Nephron progenitor cell (in vitro differentiated cells): ENCODE measurements around the gene CDH10.

ENCODE experiments used
- DNase-seq: peaks from one replicate; pipeline ENCODE4 v3.0.0; 2021
- H3K27ac Mint-ChIP-seq: 2 replicates; pipeline ENCODE4 v1.8.0; 2021; ENCODE audit warnings: mild to moderate bottlenecking, moderate library complexity, mixed read lengths
- H3K27me3 Mint-ChIP-seq: 2 replicates; pipeline ENCODE4 v1.8.0; 2021; ENCODE audit warnings: mild to moderate bottlenecking, low read depth, mixed read lengths; ENCODE audit not compliant: poor library complexity
- H3K36me3 Mint-ChIP-seq: 2 replicates; pipeline ENCODE4 v1.8.0; 2021; ENCODE audit warnings: low read depth, mixed read lengths
- H3K4me1 Mint-ChIP-seq: 2 replicates; pipeline ENCODE4 v1.8.0; 2021; ENCODE audit warnings: mixed read lengths
- H3K4me3 Mint-ChIP-seq: 2 replicates; pipeline ENCODE4 v1.8.0; 2021; ENCODE audit warnings: mild to moderate bottlenecking, moderate library complexity, mixed read lengths
- H3K9me3 Mint-ChIP-seq: 2 replicates; pipeline ENCODE4 v1.8.0; 2021; ENCODE audit warnings: mild to moderate bottlenecking, moderate library complexity, mixed read lengths
- TF ChIP-seq, protein P1 (sequence below): fragments of 200-600 bp; sonication (generic); IDR thresholded peaks from 2 replicates; pipeline ENCODE4 v1.5.0; 2021; ENCODE audit warnings: antibody characterized with exemption

Gene CDH10

DNA sequence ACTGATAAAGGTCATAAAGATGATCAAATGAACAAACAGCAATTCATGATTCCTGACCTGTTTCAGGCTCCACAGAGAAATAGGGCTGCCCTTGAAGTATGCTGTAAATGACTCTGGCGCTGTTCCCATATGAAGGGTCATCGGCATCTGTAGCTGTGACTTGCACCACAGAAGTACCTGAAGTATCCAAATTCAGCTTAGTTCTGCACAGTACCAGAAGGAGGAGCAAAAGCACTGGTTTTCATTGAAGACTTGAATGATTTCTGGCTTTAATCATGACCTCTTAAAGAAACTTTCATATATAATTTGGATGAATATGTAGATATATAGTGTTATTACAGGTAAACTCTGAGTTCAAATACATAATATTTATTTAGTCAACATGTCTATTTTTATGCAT, 109.1 kb downstream of the CDH10 start:
- no peak overlapping the region for H3K4me3 Mint-ChIP-seq
- TF ChIP-seq, protein P1, sequence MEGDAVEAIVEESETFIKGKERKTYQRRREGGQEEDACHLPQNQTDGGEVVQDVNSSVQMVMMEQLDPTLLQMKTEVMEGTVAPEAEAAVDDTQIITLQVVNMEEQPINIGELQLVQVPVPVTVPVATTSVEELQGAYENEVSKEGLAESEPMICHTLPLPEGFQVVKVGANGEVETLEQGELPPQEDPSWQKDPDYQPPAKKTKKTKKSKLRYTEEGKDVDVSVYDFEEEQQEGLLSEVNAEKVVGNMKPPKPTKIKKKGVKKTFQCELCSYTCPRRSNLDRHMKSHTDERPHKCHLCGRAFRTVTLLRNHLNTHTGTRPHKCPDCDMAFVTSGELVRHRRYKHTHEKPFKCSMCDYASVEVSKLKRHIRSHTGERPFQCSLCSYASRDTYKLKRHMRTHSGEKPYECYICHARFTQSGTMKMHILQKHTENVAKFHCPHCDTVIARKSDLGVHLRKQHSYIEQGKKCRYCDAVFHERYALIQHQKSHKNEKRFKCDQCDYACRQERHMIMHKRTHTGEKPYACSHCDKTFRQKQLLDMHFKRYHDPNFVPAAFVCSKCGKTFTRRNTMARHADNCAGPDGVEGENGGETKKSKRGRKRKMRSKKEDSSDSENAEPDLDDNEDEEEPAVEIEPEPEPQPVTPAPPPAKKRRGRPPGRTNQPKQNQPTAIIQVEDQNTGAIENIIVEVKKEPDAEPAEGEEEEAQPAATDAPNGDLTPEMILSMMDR: no peak
- DNase-seq: no peak
- H3K36me3 Mint-ChIP-seq: no peaks in the 10 kb centered on the region
- H3K27ac Mint-ChIP-seq: no peak overlapping the region
- no peaks in the 10 kb centered on the region for H3K4me1 Mint-ChIP-seq
- H3K27me3 Mint-ChIP-seq: no peaks in the 10 kb centered on the region
- H3K9me3 Mint-ChIP-seq: no peaks in the 10 kb centered on the region

DNA sequence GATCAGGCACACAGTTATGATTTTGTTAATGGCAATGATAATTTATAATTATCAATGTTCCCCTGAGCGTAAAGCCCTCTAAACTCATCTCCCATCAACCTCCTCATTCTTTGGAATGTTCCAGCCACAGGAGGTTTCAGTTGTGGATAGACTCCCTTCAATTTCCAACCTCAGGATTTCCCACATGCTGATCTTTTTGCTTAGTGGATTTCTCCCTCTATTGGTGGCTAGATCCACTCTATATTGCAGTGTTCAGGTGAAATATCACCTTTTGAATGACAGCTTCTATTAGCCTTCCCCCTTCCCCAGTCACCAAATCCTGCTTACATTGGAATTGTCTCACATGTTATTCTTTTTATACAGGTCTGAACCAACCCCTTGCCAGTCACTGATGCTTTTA, 113.9 kb downstream of the CDH10 start:
- no peak overlapping the region for H3K27ac Mint-ChIP-seq
- no peaks in the 10 kb centered on the region for H3K9me3 Mint-ChIP-seq
- no peak for DNase-seq
- TF ChIP-seq, protein P1: no peak
- no peaks in the 10 kb centered on the region for H3K36me3 Mint-ChIP-seq
- no peak overlapping the region for H3K4me3 Mint-ChIP-seq
- no peaks in the 10 kb centered on the region for H3K27me3 Mint-ChIP-seq
- H3K4me1 Mint-ChIP-seq: no peaks in the 10 kb centered on the region

DNA sequence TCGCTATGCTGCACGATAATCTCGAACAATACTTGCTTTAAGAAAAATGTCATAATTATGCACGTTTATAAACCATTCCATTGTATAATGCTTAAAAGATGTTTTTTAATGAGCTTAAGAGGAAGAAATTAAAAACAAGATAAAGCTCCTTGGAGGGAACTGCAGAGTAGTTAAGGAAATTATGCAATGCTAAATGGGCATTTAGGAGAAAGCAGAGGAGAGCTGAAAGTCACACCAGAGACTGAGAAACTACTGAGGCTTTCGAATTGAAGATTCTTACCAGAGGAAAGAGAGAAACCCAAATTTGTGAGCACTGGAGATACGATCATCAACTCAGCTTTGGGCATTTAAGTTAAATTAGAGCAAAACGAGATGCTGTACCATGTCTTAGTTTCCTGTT, 119.4 kb downstream of the CDH10 start:
- Mint-ChIP-seq H3K27me3 (no peaks in the 10 kb centered on the region), H3K9me3 (no peaks in the 10 kb centered on the region), H3K4me3 (no peak overlapping the region), H3K4me1 (no peaks in the 10 kb centered on the region), H3K36me3 (no peaks in the 10 kb centered on the region), H3K27ac (peak overlapping the region; percentile 47)
- TF ChIP-seq, protein P1: no peak
- no peak for DNase-seq

DNA sequence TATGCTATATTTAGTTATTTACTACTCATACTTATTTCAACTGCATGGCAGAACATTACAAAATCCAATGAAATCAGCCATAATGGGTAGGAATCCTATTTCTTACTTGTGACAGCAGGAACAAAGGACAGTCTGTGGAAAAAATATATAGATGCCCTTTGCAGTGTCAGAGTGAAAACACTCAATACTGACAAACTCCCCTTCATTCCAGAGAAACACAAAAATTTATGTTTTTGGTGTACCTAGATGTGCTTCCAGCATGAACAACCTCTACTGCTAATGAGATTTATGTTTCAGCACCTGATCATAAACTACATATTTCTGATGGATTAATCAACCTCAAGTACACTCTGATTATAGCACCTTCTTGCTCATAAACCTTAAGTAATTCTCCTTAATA, 132.4 kb downstream of the CDH10 start:
- H3K27ac Mint-ChIP-seq: no peak overlapping the region
- peaks cover 3% of the 10 kb centered on the region for H3K27me3 Mint-ChIP-seq
- TF ChIP-seq, protein P1: no peak
- no peak for DNase-seq
- H3K36me3 Mint-ChIP-seq: no peaks in the 10 kb centered on the region
- H3K4me1 Mint-ChIP-seq: no peaks in the 10 kb centered on the region
- peaks cover 6% of the 10 kb centered on the region for H3K9me3 Mint-ChIP-seq
- no peak overlapping the region for H3K4me3 Mint-ChIP-seq

DNA sequence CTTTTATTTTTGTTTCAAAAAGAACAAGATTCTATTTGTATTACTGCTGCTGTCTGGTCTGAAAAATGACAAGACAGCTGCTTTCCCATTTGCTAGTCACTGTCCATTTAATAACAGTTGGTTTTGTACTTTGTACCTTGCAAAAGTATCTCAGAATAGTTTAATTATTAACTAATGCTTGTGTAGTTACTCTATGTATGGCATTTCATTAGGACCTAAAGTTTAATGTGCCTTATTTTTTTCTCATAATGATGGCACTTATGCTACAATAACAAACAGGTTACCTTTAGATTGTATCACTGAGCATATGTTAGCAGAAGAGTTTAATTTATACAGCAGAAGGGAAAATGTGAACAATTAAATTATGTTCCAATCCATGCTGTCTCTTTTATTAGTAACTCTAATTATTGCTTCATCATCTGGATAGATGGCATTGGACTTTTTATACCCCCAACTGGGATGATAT, 134.2 kb downstream of the CDH10 start:
- H3K27ac Mint-ChIP-seq: no peak overlapping the region
- peaks cover 1% of the 10 kb centered on the region for H3K9me3 Mint-ChIP-seq
- H3K27me3 Mint-ChIP-seq: peaks cover 3% of the 10 kb centered on the region
- DNase-seq: no peak
- H3K36me3 Mint-ChIP-seq: no peaks in the 10 kb centered on the region
- H3K4me3 Mint-ChIP-seq: no peak overlapping the region
- TF ChIP-seq, protein P1: no peak
- no peaks in the 10 kb centered on the region for H3K4me1 Mint-ChIP-seq

DNA sequence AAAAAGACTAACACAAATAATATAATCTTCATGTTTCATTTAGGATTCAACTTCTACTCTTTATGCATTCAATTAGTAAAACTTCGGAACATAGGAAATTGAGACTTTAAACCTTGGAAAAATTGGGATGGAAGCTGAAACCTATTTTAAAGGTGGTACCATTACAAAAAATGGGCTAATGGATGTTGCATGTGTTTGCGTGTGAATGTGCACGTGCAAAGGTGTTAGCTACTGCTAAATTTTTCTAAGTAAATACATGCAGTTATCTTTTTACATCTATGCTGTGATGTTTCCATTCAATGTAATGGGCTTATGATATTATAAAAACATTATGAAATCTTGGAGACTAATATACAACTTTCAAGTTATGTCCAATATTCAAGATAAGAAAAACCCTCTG, 134.8 kb downstream of the CDH10 start:
- Mint-ChIP-seq H3K4me3 (no peak overlapping the region), H3K4me1 (no peaks in the 10 kb centered on the region), H3K27ac (no peak overlapping the region), H3K27me3 (peaks cover 3% of the 10 kb centered on the region), H3K36me3 (no peaks in the 10 kb centered on the region), H3K9me3 (no peaks in the 10 kb centered on the region)
- TF ChIP-seq, protein P1: no peak
- no peak for DNase-seq
